ENCODE measurements around the gene APH1B. TPM values are rescaled to one million over a fixed set of nuclear protein-coding genes. Genes with fewer than 3 reads are reported as not detected.
A peak's percentile ranks its signal among the peaks of the same experiment; 100 is the strongest.

APH1B gene
- total and polyA plus RNA-seq, 7 donors = 1.8 to 11.0 (median 7.9) TPM

GRCh38 chr15:63330926-63331325, 53.5 kb downstream of the APH1B start:
- H3K9me3 ChIP-seq = no peaks in the 10 kb centered on the region
- peaks cover 0 to 21% (median 12%) of the 10 kb centered on the region in 4 donors for H3K4me1 ChIP-seq
- 91 to 93% methylated on average over 10 of the region's 10 CpGs for WGBS, 2 donors
- TF ChIP-seq CTCF (IDR thresholded peaks at IDR 0.05) (no peak), POLR2A (IDR thresholded peaks at IDR 0.05) (no peak), EP300 (IDR thresholded peaks at IDR 0.05) (no peak), POLR2AphosphoS5 (IDR thresholded peaks at IDR 0.05) (no peak)
- H3K27me3 ChIP-seq = no peaks in the 10 kb centered on the region
- no peak for DNase-seq
- H3K27ac ChIP-seq = peak overlapping the region in 3 of 4 donors; percentile 59 to 70 (median 66)
- intact Hi-C loops (cut with DNase I) = no loop called here
- no peaks in the 10 kb centered on the region for H3K36me3 ChIP-seq
- no peak overlapping the region for H3K4me3 ChIP-seq

- DNase-seq = no peak
- H3K27me3 ChIP-seq = no peaks in the 10 kb centered on the region
- TF ChIP-seq POLR2AphosphoS5 (IDR thresholded peaks at IDR 0.05) = no peak
- WGBS, 2 donors = 88 to 90% methylated on average over 12 of the region's 12 CpGs
- no peaks in the 10 kb centered on the region for H3K36me3 ChIP-seq
- intact Hi-C loops (cut with DNase I) = no loop called here
- H3K4me3 ChIP-seq = no peak overlapping the region
- peaks cover 0 to 21% (median 12%) of the 10 kb centered on the region in 4 donors for H3K4me1 ChIP-seq
- peak overlapping the region in 3 of 4 donors; percentile 59 to 70 (median 66) for H3K27ac ChIP-seq
- no peaks in the 10 kb centered on the region for H3K9me3 ChIP-seq
Observed at GRCh38 chr15:63331456-63331855, 54.1 kb downstream of the APH1B start.

DNA sequence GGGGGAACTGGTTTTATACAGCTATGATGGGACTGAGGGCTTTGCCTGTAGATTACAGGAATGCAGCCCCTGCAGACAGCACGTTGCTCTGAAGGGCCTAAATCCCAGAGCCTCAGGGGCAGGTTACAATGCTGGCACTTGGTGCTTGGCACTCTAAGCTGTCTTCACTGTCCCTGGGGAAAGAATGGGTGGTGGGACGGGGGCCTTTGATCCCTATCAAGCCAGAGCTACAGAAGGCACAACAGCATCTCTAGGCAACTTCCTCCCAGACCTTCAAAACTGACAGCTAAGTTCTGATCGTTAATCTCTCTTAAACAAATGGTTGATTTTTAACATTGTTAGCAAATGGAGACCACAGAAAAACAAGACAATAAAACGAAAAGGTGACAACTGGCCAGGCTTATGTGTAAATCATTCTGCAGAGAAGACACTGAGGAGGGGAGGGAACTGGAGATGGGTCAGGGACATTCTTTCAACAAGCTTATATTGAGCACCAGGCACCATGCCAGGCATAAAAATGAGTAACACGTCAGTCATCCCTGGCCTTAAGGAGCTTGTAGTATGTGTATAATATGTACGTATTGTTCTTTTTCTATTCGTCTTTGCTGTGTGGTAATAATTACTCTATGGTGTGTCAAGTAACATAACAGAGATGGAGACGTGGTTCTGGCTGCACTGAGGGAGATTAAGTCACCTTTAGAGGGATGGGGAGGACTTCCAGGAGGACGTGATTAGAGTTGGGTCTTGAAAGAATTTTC, 55.1 kb downstream of the APH1B start:
- H3K9me3 ChIP-seq = no peaks in the 10 kb centered on the region
- DNase-seq = no peak
- 59 to 63% methylated on average over 9 of the region's 9 CpGs for whole genome bisulfite sequencing, 2 donors
- no peaks in the 10 kb centered on the region for H3K36me3 ChIP-seq
- TF ChIP-seq EP300 (IDR thresholded peaks at IDR 0.05) = no peak
- no peak for TF ChIP-seq POLR2AphosphoS5 (IDR thresholded peaks at IDR 0.05)
- no peak for TF ChIP-seq CTCF (IDR thresholded peaks at IDR 0.05)
- TF ChIP-seq POLR2A (IDR thresholded peaks at IDR 0.05) = no peak
- no peak overlapping the region for H3K4me3 ChIP-seq
- H3K27ac ChIP-seq = peak overlapping the region in 3 of 4 donors; percentile 59 to 70 (median 66)
- H3K4me1 ChIP-seq = peaks cover 0 to 21% (median 12%) of the 10 kb centered on the region in 4 donors
- no peaks in the 10 kb centered on the region for H3K27me3 ChIP-seq
- intact Hi-C loops (cut with DNase I) = no loop called here

- no peak for DNase-seq
- WGBS, 2 donors = 29 to 75% methylated on average over 2 of the region's 2 CpGs
- intact Hi-C loops (cut with DNase I) = no loop called here
Observed at GRCh38 chr15:63334821-63335220, 57.4 kb downstream of the APH1B start.

More at GRCh38 chr15:63334821-63335220, 57.4 kb downstream of the APH1B start:
- TF ChIP-seq EP300 (IDR thresholded peaks at IDR 0.05) (no peak), POLR2A (IDR thresholded peaks at IDR 0.05) (no peak), POLR2AphosphoS5 (IDR thresholded peaks at IDR 0.05) (no peak), CTCF (IDR thresholded peaks at IDR 0.05) (no peak)
- Histone ChIP-seq H3K4me3 (no peak overlapping the region), H3K4me1 (peaks cover 0 to 21% (median 12%) of the 10 kb centered on the region in 4 donors), H3K36me3 (no peaks in the 10 kb centered on the region), H3K27me3 (no peaks in the 10 kb centered on the region), H3K27ac (no peak overlapping the region), H3K9me3 (no peaks in the 10 kb centered on the region)

All from sigmoid colon (tissue), 7 donors.